WI38 (cell line): ENCODE data around the gene ATR.
"Not testable (repeated sequence)": the region's sequence is repeated elsewhere in the genome, so short reads cannot be mapped to it uniquely, and the experiment has no call there.

ENCODE experiments used
- H3K4me3 ChIP-seq: 2 replicates; pipeline ENCODE4 v1.5.1; 2011; ENCODE audit warnings: low read depth, mild to moderate bottlenecking, control low read depth, low read length
- TF ChIP-seq, protein P1 (sequence below): IDR thresholded peaks from 2 replicates; pipeline ENCODE4 v1.5.1; 2012; ENCODE audit warnings: low read depth, mild to moderate bottlenecking, control low read depth, low read length

The ATR gene

DNA sequence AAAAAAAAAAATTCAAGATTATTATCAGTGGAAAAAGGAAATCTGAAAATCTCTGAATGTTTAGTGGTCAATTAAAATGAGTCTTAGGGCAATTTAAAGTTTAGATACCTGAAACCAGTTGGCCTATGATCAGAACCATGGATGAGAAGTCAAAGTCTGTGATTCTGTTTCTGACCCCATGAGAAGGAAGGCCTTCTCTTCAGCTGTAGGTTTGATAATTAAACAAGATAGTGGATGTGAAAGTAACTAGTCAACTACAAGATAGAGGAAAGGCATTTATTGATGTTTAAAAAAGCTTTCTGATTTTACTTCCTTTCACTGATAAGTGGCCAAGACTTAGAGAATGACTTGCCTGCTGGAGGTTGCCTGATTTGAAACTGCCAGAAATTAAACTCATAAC lies 26.4 kb upstream of the ATR start:
- no peak overlapping the region for H3K4me3 ChIP-seq
- TF ChIP-seq, protein P1, sequence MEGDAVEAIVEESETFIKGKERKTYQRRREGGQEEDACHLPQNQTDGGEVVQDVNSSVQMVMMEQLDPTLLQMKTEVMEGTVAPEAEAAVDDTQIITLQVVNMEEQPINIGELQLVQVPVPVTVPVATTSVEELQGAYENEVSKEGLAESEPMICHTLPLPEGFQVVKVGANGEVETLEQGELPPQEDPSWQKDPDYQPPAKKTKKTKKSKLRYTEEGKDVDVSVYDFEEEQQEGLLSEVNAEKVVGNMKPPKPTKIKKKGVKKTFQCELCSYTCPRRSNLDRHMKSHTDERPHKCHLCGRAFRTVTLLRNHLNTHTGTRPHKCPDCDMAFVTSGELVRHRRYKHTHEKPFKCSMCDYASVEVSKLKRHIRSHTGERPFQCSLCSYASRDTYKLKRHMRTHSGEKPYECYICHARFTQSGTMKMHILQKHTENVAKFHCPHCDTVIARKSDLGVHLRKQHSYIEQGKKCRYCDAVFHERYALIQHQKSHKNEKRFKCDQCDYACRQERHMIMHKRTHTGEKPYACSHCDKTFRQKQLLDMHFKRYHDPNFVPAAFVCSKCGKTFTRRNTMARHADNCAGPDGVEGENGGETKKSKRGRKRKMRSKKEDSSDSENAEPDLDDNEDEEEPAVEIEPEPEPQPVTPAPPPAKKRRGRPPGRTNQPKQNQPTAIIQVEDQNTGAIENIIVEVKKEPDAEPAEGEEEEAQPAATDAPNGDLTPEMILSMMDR, result no peak

DNA sequence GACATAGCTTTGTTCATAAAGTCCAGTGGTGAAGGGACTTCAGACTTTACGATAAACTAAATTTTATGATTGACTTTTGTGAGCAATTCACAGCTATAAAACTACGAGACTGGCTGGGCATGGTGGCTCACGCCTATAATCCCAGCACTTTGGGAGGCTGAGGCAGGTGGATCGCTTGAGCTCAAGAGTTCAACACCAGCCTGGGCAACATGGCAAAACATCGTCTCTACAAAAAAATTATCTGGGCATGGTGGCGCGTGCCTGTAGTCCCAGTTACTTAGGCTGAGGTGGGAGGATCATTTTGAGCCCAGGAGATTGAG lies 24.8 kb upstream of the ATR start:
- H3K4me3 ChIP-seq, result not testable (repeated sequence)

DNA sequence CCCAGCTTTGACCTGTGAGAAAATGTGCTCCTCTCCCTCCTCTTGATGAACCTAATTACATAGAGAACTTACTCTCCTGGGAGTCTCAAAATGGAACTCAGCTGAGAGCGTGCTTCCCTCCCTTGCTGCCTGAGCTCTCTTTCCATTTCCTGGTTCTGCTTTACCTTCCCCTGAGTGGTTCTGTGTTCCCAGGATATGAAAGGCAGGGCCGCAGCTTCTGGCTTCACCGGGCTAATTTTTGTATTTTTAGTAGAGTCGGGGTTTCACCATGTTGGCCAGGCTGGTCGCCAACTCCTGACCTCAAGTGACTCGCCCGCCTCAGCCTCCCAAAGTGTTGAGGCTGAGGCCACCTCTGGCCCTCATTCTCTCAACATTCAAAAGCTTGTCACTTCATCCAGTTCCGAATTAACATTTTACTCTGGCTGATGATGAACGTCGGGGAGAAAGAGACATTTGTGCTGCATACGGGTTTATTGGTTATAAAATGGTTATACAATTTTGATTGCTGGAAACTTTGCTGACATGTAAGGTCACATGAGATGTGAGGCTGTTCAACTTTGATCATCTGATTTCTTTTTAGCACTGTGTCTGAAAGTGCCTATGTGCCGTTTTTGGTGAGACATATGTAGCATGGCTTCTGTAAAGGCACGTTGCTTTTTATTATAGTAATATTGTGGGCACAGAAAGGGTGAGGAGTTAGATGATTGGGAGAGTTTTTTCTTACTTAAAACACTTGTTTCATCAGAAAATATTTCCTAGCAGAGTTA lies 24.3 kb upstream of the ATR start:
- TF ChIP-seq, protein P1, result no peak

DNA sequence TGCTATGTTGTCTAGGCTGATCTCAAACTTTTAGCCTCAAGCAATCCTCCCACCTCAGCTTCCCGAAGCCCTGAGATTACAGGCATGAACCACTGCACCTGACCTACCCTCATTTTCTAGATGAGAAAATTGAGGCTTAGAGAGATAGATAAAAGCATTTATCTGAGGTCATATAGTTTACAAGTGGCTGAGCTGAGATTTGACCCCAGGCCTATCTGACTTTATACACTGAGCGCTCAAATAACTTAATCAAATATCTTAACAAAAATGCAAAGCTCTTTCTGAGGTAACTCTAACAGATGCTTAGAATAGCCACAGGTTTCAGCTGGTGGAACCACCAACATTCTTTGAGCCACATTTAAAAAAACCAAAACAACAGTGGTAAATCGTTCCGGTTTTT lies 23.2 kb upstream of the ATR start:
- TF ChIP-seq, protein P1, result no peak
- H3K4me3 ChIP-seq, result no peak overlapping the region

More for the DNA sequence above, 24.3 kb upstream of the ATR start:
- H3K4me3 ChIP-seq, result no peak overlapping the region

DNA sequence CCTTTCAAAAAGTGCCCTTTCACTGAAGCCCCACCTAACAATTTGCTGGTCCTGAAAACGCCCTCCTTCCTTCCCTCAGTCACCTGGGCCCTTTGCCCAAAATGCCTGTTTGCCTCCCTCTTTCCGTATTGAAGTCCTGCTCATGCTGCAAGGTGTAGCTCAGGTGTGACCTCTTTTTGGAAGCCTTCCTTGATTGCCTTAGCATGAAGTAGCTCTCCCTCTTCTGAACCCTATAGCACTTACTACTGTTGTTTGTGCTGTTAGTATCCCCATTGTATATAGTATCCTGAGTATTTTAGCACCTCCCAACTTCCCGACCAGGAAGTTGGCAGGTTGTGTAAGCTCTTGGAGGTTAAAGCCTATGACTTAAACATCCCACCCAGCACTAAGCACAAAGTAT lies 19.4 kb upstream of the ATR start:
- H3K4me3 ChIP-seq, result no peak overlapping the region
- TF ChIP-seq, protein P1, result no peak

DNA sequence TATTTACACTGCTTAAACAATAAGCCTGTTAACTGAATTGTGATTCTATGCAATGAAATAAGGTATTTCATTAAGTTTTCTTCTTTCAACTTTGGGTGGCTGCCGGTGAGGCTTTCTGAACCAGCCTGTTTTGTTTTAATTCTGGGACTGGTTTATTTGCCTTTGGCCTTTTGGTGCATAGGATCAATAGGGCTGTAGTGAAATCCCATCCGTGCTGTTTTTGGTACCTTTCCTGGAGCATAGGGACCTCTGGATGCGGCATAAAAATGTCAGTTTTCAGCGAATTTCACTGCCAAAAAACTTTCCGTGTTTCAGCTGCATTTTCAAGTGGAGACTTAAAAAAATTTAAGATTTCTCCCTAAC lies 18.2 kb upstream of the ATR start:
- TF ChIP-seq, protein P1, result no peak

DNA sequence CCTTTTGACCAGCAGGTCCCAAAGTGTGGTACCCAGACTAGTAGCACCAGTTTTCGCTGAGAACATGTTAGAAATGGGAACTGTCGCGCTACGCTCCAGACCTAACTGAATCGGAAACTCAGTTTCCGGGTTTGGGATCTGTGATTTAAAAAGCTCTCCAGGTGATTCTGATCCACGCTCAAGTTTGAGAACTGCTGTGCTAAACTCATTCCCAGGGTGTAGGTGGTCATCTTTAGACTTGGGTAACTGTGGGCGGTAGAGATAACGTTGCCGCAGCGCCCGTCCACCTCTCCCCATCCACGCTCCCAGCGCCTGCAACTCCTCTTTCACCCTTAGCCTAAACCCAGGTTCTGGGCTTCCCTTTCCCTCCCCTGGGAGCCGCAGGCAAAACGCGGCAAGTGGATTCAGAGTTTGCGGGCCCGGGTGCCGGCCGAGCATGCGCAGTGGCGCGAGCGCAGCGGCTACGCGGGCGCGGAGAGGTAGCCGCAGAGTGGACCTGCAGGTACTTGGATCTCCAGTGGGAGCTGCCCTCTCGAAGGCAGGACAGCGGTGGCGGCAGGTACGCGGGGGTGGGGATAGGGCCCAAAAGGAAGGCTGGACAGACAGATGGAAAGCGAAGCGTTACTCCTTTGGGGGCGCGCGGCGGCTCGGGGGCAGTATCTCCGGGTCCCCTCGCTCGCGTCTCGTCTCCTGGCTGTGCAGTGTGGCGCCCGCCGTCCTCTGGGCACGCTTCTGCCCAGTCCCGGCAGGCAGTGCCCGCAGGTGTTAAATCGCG lies 17.6 kb upstream of the ATR start, which contains the start of gene PLS1:
TSS of gene PLS1 (plus strand) at position 443 of the 775 bp plus-strand sequence. CDS start 67,845 bp downstream, outside the sequence.
- TF ChIP-seq, protein P1, result no peak
- H3K4me3 ChIP-seq, result peak within 1 kb of the TSS; percentile 63

More for the DNA sequence above, 18.2 kb upstream of the ATR start:
- H3K4me3 ChIP-seq, result peak overlapping the region; percentile 63

DNA sequence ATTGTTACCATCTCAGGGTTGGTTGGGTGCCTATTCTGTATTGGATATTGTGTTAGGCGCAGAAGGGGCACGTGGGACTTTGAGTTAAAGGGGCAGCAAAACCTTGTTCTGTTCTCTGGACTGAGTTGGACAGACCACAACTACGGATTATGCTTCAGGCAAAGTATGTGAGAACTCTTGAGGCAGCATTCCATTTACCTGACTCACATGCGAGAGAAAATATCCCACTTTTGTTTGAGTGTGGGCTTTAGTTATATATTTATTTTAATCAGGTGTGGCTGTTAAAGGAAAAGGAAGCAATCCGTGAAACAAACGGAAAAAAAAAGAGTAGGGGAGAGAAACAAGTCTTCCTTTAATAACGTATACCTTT lies 17.0 kb upstream of the ATR start:
- peak overlapping the region; percentile 63 for H3K4me3 ChIP-seq
- TF ChIP-seq, protein P1, result no peak
